ENCODE measurements around the gene STAC. TPM values are rescaled to one million over a fixed set of nuclear protein-coding genes. Genes with fewer than 3 reads are reported as not detected.

Gene STAC
- polyA plus RNA-seq, 1 experiment, result 1.5 TPM

GRCh38 chr3:36524560-36524959, 144.3 kb downstream of the STAC start:
- H3K27ac ChIP-seq (ENCODE audit: low read depth, low read length), result no peak overlapping the region
- no peak for TF ChIP-seq CTCF (IDR thresholded peaks at IDR 0.05; ENCODE audit: low read depth, low read length)
- POLR2A ChIA-PET, result no interaction called here
- H3K4me3 ChIP-seq (ENCODE audit: low read depth, low read length), result no peak overlapping the region
- DNase-seq (ENCODE audit: low read depth, low spot score), result no peak
- no peaks in the 10 kb centered on the region for H3K9me3 ChIP-seq (ENCODE audit: control insufficient read depth, insufficient read depth, low read length)
- H3K27me3 ChIP-seq (ENCODE audit: control insufficient read depth, insufficient read depth, low read length), result no peaks in the 10 kb centered on the region
- CTCF ChIA-PET, result interaction anchor here (0.8 kb wide), 1 partner anchor 16 kb away, joined by 3 read pairs; no protein-coding TSS in a partner anchor

GRCh38 chr3:36525115-36525801, 145.0 kb downstream of the STAC start:
- no peak for TF ChIP-seq CTCF (IDR thresholded peaks at IDR 0.05; ENCODE audit: low read depth, low read length)
- no peak for DNase-seq (ENCODE audit: low read depth, low spot score)
- Histone ChIP-seq H3K27ac (ENCODE audit: low read depth, low read length) (no peak overlapping the region), H3K27me3 (ENCODE audit: control insufficient read depth, insufficient read depth, low read length) (no peaks in the 10 kb centered on the region), H3K4me3 (ENCODE audit: low read depth, low read length) (no peak overlapping the region), H3K9me3 (ENCODE audit: control insufficient read depth, insufficient read depth, low read length) (no peaks in the 10 kb centered on the region)
- ChIA-PET CTCF (interaction anchor here (0.8 kb wide), 1 partner anchor 15 kb away, joined by 3 read pairs; no protein-coding TSS in a partner anchor), POLR2A (no interaction called here)

- ChIA-PET POLR2A (no interaction called here), CTCF (no interaction called here)
- no peak for DNase-seq (ENCODE audit: low read depth, low spot score)
- no peak overlapping the region for H3K4me3 ChIP-seq (ENCODE audit: low read depth, low read length)
- H3K9me3 ChIP-seq (ENCODE audit: control insufficient read depth, insufficient read depth, low read length), result no peaks in the 10 kb centered on the region
- no peak for TF ChIP-seq CTCF (IDR thresholded peaks at IDR 0.05; ENCODE audit: low read depth, low read length)
- H3K27ac ChIP-seq (ENCODE audit: low read depth, low read length), result no peak overlapping the region
- no peaks in the 10 kb centered on the region for H3K27me3 ChIP-seq (ENCODE audit: control insufficient read depth, insufficient read depth, low read length)
Measured at GRCh38 chr3:36538136-36538749, 157.9 kb downstream of the STAC start.

- no peak overlapping the region for H3K27ac ChIP-seq (ENCODE audit: low read depth, low read length)
- peak; percentile 90 for TF ChIP-seq CTCF (IDR thresholded peaks at IDR 0.05; ENCODE audit: low read depth, low read length)
- no peak for DNase-seq (ENCODE audit: low read depth, low spot score)
- no peaks in the 10 kb centered on the region for H3K27me3 ChIP-seq (ENCODE audit: control insufficient read depth, insufficient read depth, low read length)
- H3K9me3 ChIP-seq (ENCODE audit: control insufficient read depth, insufficient read depth, low read length), result no peaks in the 10 kb centered on the region
- H3K4me3 ChIP-seq (ENCODE audit: low read depth, low read length), result no peak overlapping the region
- ChIA-PET POLR2A (no interaction called here), CTCF (interaction anchor here (0.5 to 2.0 kb wide), 11 partner anchors 10 to 575 kb away, joined by 3 to 9 read pairs (median 5); no protein-coding TSS in a partner anchor)
Measured at GRCh38 chr3:36540888-36541518, 160.7 kb downstream of the STAC start.

- no peak overlapping the region for H3K4me3 ChIP-seq (ENCODE audit: low read depth, low read length)
- POLR2A ChIA-PET, result no interaction called here
- CTCF ChIA-PET, result no interaction called here
- H3K27me3 ChIP-seq (ENCODE audit: control insufficient read depth, insufficient read depth, low read length), result no peaks in the 10 kb centered on the region
- H3K27ac ChIP-seq (ENCODE audit: low read depth, low read length), result no peak overlapping the region
- no peaks in the 10 kb centered on the region for H3K9me3 ChIP-seq (ENCODE audit: control insufficient read depth, insufficient read depth, low read length)
- no peak for TF ChIP-seq CTCF (IDR thresholded peaks at IDR 0.05; ENCODE audit: low read depth, low read length)
- no peak for DNase-seq (ENCODE audit: low read depth, low spot score)
Measured at GRCh38 chr3:36542186-36542585, 161.9 kb downstream of the STAC start.

All from AG04450 (cell line).